Uterus (tissue), 4 donors: ENCODE results near the gene MCUR1. TPM values are rescaled to one million over a fixed set of nuclear protein-coding genes. Genes with fewer than 3 reads are reported as not detected.
"Not testable (repeated sequence)": the region's sequence is repeated elsewhere in the genome, so short reads cannot be mapped to it uniquely, and the experiment has no call there.

Source experiments
- DNase-seq, 2 donors: peaks; one replicate each; pipeline ENCODE4 v3.0.0-alpha.2; 2019 to 2020
- H3K27ac ChIP-seq, 2 donors: fragments of 200-600 bp; sonication (generic); 1 replicate in 1 of 2; 2 replicates in 1 of 2; pipeline ENCODE4 v1.5.1; 2016 to 2018
- H3K27me3 ChIP-seq, 2 donors: fragments of 200-600 bp; sonication (generic); one replicate each; pipeline ENCODE4 v1.5.1; 2018 to 2019; ENCODE audit warnings: control low read depth in 1 of 2
- H3K36me3 ChIP-seq, 2 donors: fragments of 200-600 bp; sonication (generic); one replicate each; pipeline ENCODE4 v1.5.1; 2019; ENCODE audit warnings: control low read depth in 1 of 2
- H3K4me1 ChIP-seq, 2 donors: fragments of 200-600 bp; sonication (generic); one replicate each; pipeline ENCODE4 v1.5.1; 2018 to 2019; ENCODE audit warnings: control low read depth in 1 of 2
- H3K4me3 ChIP-seq, 2 donors: fragments of 200-600 bp; sonication (generic); 1 replicate in 1 of 2; 2 replicates in 1 of 2; pipeline ENCODE4 v1.5.1; 2018 to 2019; ENCODE audit warnings: mild to moderate bottlenecking in 1 of 2
- H3K9me3 ChIP-seq, 2 donors: fragments of 200-600 bp; sonication (generic); one replicate each; pipeline ENCODE4 v1.5.1; 2019; ENCODE audit warnings: control low read depth in 1 of 2
- POLR2A ChIP-seq, 2 donors: fragments of 450-650 bp; IDR thresholded peaks; one replicate each; pipeline ENCODE4 v1.6.1; 2016; ENCODE audit warnings: antibody characterized with exemption in 2 of 2, mild to moderate bottlenecking in 1 of 2, moderate library complexity in 1 of 2
- intact Hi-C: fragments of 100-400 bp; cut with DNase I; formaldehyde crosslinking; loops from one replicate; pipeline ENCODE4 v1.15.1; 2023; ENCODE audit warnings: low total_unique reads
- total RNA-seq, 4 donors: library from RNA; depleted of rRNA in 3 of 4; stranded (reverse); fragments of >200 nt in 3 of 4; gene quantifications; one replicate each; pipeline versions ENCODE4 v1.1.0 to v1.2.4, GENCODE V29; 2014 to 2023
- TF ChIP-seq, protein P1 (sequence below), 4 experiments: fragments of 200-600 bp in 2 of 4; fragments of 450-650 bp in 2 of 4; sonication (generic) in 2 of 4; IDR thresholded peaks; one replicate each; pipeline ENCODE4 v1.5.1; 2016 to 2019; ENCODE audit warnings: antibody characterized with exemption in 4 of 4, mild to moderate bottlenecking in 2 of 4, moderate library complexity in 1 of 4
- donor health status: DM: yes; HTN: yes; CAD: no.

The MCUR1 gene, protein sequence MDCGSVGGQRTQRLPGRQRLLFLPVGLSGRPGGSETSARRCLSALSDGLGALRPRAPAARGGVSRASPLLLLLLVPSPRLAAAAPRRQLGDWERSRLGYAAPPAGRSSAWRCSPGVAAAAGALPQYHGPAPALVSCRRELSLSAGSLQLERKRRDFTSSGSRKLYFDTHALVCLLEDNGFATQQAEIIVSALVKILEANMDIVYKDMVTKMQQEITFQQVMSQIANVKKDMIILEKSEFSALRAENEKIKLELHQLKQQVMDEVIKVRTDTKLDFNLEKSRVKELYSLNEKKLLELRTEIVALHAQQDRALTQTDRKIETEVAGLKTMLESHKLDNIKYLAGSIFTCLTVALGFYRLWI
- 10 to 100 TPM in 3 of 4 donors, 1 to 10 TPM in 1; 9.4 to 16.5 (median 13.3) TPM for total RNA-seq

DNA sequence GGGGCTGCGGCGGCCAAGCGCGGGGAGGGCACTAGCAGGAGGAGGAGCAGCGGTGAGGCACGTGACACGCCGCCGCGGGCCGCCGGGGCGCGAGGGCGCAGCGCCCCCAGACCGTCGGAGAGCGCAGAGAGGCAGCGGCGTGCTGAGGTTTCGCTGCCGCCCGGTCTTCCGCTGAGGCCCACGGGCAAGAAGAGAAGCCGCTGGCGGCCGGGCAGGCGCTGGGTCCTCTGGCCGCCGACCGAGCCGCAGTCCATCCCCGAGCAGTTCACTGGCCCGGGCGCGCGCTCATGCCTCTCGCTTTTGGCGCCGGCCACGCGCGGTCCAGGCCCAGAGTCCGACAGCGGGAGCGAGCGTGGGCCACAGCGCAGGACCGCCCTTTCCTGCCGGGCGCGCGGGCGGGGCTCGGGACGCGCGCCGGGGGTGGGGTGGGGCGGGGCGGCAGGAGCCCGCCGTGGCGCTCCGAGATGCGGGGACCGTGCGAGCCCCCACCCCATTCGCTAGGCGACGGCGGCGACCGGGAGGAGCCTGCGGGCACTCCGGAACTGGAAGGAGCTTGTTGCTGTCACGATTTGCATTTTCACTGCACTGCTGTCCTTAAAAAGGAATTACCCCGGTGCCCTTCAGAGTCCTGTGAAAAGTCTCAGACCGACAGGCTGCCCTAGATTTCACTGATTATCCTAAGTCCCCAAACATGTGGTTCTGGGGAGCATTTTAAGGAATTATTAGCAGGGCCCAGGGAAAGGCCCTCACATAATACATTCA lies at the start of gene MCUR1:
TSS of gene MCUR1 (minus strand) at position 382 of the 762 bp plus-strand sequence. CDS start at position 254, 128 bp downstream.
- peak; percentile 48 to 92 for TF ChIP-seq POLR2A (IDR thresholded peaks at IDR 0.05)
- TF ChIP-seq, protein P1, sequence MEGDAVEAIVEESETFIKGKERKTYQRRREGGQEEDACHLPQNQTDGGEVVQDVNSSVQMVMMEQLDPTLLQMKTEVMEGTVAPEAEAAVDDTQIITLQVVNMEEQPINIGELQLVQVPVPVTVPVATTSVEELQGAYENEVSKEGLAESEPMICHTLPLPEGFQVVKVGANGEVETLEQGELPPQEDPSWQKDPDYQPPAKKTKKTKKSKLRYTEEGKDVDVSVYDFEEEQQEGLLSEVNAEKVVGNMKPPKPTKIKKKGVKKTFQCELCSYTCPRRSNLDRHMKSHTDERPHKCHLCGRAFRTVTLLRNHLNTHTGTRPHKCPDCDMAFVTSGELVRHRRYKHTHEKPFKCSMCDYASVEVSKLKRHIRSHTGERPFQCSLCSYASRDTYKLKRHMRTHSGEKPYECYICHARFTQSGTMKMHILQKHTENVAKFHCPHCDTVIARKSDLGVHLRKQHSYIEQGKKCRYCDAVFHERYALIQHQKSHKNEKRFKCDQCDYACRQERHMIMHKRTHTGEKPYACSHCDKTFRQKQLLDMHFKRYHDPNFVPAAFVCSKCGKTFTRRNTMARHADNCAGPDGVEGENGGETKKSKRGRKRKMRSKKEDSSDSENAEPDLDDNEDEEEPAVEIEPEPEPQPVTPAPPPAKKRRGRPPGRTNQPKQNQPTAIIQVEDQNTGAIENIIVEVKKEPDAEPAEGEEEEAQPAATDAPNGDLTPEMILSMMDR (IDR thresholded peaks at IDR 0.05): peak; percentile 13 to 39 (median 28)
- Histone ChIP-seq H3K4me3 (peak within 1 kb of the TSS; percentile 63 to 85), H3K4me1 (no peaks in the 10 kb centered on the region), H3K27ac (peak within 1 kb of the TSS; percentile 93 to 98), H3K9me3 (no peaks in the 10 kb centered on the region), H3K36me3 (no peaks in the 10 kb centered on the region), H3K27me3 (no peaks in the 10 kb centered on the region)
- DNase-seq: peak; percentile 79 to 82
- intact Hi-C loops: no loop called here

DNA sequence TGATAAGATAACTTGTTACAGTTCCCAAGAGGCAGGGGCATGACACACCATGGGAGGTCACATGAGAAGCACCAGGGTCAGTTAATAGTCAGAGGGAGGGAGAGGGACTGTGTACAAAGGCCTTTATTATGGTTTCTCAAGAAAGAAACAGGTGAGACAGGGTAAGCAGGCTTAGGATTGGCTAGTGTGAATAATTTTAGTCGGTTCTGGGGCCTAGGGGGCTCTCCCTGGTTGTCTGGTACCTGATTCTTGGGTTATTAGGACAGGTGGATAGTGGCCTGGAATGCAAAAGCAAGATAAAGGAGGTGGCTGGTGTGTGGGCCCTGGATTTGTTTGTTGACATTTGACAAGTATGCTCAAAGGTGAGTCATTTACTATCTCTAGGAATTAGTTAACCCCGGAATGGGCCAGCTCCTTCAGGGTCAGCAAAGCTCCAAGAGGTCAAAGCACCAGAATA lies 49.4 kb upstream of the MCUR1 start:
- DNase-seq: no peak
- Histone ChIP-seq H3K9me3 (no peaks in the 10 kb centered on the region), H3K27me3 (peaks cover 3 to 16% of the 10 kb centered on the region in 2 donors), H3K4me1 (peaks cover 0 to 4% of the 10 kb centered on the region in 2 donors), H3K4me3 (no peak overlapping the region), H3K27ac (no peak overlapping the region), H3K36me3 (no peaks in the 10 kb centered on the region)
- intact Hi-C loops: no loop called here
- no peak for TF ChIP-seq POLR2A (IDR thresholded peaks at IDR 0.05)
- TF ChIP-seq, protein P1 (IDR thresholded peaks at IDR 0.05): no peak

DNA sequence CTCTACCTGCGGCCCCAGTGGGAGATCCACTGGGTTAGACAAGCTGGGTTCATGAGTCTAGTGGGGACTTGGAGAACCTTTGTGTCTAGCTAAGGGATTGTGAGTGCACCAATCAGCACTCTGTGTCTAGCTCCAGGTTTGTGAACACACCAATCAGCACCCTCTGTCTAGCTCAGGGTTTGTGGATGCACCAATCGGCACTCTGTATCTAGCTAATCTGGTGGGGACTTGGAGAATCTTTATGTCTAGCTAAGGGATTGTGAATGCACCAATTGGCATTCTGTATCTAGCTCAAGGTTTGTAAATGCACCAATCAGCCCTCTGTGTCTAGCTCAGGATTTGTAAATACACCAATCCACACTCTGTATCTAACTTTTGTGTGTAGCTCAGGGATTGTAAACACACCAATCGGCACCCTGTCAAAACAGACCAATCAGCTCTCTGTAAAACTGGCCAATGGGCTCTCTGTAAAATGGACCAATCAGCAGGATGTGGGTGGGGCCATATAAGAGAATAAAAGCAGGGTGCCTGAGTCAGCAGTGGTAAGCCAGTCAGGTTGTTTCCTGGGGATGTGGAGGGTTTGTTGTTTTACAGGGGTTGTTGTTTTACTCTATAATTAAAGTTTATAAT lies 46.3 kb upstream of the MCUR1 start:
- H3K27me3 ChIP-seq: peaks cover 3 to 27% of the 10 kb centered on the region in 2 donors
- H3K4me3 ChIP-seq, H3K36me3 ChIP-seq: not testable (repeated sequence)

DNA sequence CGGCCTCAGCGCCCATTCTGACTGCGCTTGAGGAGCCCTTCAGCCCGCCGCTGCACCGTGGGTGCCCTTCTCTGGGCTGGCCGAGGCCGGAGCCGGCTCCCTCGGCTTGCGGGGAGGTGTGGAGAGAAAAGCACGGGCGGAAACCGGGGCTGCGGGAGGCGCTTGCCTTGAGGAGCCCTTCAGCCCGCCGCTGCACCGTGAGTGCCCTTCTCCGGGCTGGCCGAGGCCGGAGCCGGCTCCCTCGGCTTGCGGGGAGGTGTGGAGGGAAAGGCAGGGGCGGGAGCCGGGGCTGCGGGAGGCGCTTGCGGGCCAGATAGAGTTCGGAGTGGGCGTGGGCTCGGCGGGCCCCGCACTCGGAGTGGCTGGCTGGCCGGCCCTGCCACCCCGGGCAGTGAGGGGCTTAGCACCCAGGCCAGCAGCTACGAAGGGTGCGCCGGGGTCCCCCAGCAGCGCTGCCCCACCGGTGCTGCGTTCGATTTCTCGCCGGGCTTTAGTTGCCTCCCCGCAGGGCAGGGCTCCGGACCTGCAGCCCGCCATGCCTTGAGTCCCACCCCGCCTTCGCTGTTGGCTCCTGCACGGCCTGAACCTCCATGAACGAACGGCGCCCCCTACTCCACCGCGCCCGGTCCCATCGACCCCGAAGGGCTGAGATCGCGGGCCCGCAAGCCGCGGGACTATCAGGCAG lies 45.7 kb upstream of the MCUR1 start:
- peaks cover 3 to 27% of the 10 kb centered on the region in 2 donors for H3K27me3 ChIP-seq

More for the DNA sequence above, 46.3 kb upstream of the MCUR1 start:
- intact Hi-C loops, DNase-seq, H3K4me1 ChIP-seq, H3K9me3 ChIP-seq, H3K27ac ChIP-seq: not testable (repeated sequence)

More for the DNA sequence above, 45.7 kb upstream of the MCUR1 start:
- no peak overlapping the region for H3K27ac ChIP-seq
- intact Hi-C loops: no loop called here
- TF ChIP-seq, protein P1 (IDR thresholded peaks at IDR 0.05): no peak
- TF ChIP-seq POLR2A (IDR thresholded peaks at IDR 0.05): no peak
- DNase-seq: no peak
- H3K36me3 ChIP-seq: no peaks in the 10 kb centered on the region
- H3K4me1 ChIP-seq: peaks cover 0 to 4% of the 10 kb centered on the region in 2 donors
- no peak overlapping the region for H3K4me3 ChIP-seq
- H3K9me3 ChIP-seq: no peaks in the 10 kb centered on the region
